Activated CD4-positive, alpha-beta T cell treated with anti-CD3 and anti-CD28 coated beads for 4 hours (primary cell): ENCODE data around the gene PRDM16.

Experiments used
- DNase-seq, 2 donors: peaks; one replicate each; pipeline ENCODE4 v3.0.0-alpha.2; 2020

The PRDM16 gene

DNA sequence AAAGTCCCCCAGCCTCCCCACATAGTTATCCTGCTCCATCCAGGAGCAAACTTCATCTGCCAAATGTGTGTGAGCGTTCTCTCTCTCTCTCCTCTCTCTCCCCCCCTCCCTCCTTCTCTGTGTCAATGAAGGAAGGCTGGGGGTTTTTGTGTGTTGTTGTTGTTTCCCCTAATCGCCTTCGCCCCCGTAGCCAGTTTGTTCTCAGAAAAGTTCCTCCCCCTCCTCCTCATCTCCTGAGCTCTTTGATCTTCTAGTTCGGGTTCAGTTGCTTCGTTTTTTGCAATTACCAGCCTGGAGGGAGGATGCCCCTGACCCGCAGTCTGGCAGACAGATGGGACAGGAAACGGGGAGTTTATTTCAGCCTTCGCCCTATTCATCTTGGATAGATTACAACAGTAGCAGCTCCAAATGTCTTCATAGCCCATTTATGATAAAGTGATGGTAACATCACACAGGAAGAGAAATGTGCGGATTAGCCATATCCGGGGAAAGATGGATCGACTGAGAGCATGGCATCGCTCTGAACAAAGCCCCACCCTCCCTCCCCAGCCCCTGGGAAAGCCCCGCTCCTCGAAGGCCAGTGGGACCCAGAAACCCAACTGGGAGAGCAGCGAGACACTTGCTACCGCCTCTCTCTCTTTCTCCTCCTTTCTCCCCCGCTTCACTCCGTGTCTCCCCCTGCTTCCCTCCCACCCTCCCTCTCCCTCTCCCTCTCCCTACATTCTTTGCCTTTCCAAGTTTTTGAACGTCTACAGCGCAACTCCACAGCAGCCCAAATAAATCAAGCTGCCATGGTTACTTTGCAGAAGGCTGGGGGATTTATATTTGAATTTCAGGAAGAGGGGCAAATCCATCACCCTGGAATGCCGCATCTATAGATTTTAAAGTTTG lies 245.7 kb downstream of the PRDM16 start:
- no peak for DNase-seq

DNA sequence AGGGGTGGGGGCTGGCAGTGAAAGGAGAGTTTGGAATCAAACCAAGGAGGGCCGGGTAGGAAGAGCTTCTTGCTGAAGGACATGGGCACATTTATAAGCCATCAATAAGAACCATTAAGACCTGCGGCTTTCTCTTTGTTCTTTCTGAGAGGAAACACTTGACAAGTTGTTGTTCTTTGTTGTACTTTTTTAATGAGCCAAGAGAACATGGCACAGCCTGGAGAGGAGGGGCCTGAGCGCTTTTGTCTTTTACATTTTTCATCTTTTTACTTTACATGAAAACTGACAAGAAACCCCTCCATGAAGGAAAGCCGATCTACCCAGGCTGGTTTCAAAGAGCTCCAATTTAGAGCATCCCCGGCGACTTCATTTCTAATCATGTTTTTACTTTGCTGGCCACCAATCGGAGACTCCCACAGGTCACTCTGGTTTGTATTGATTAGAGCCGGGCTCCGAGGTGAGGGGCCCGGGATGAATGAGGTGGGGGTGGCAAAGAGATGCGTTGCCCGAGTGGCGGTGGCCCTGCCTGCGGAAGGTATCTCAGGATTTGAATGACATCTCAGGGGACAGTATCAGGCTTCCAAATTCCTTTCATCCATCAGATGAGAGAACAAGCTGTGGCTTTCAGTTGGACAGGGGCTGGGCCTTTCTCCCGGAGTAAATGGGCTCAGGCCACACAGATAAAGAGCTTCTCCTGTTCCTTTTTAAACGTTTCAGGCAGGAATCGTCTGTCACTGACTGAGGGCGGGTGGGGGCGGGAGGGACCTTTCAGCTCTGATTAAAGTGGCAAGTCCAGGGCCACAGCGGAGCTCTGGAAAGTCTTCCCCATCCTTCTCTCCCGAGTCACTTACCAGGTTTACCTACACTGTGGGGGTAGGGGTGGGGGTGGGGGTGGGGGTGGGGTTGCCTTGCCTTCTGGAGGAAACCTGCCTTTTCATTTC lies 246.7 kb downstream of the PRDM16 start:
- no peak for DNase-seq

DNA sequence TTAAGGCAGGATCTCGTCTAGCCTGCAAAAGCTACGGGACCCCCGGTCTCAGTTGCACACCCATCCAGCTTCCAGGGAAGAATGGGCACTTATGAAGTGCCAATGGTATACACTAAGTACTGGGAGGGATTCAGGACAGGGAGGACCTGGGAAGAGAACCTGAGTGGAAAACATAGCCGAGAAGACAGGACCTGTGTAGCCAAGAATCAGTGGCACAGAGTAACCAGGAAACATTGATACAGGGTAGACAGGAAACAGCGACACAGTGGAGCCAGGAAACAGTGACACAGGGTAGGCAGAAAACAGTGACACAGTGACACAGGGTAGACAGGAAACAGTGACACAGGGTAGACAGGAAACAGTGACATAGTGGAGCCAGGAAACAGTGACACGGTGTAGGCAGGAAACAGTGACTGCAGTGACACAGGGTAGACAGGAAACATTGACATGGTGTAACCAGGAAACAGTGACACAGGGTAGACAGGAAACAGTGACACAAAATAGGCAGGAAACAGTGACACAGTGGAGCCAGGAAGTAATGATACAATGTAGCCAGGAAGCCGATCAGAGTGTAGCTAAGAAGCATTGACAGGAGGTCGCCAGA lies 247.4 kb downstream of the PRDM16 start:
- DNase-seq: no peak

GRCh38 chr1:3317456-3317855 lies 248.5 kb downstream of the PRDM16 start:
- DNase-seq: no peak

- no peak for DNase-seq
Measured at GRCh38 chr1:3318329-3318728, 249.3 kb downstream of the PRDM16 start.

DNA sequence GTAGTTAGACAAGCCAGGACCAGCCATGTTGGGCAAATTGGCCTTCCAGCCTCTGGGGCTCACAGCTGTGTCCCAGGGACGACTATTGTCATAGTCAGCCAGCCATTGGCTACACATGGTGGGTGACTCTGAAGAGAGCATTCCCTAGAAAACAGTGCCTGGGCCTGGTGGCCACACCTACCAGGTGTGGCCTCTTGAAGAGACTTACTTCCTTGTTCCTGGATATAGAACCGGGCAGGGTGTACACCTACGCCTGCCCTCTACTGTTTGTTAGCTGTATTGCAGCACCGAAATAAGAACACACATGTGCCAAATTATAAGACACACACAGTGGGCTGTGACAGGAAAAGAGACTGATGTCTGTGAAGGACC lies 250.9 kb downstream of the PRDM16 start:
- DNase-seq: no peak

GRCh38 chr1:3320246-3321152 lies 251.5 kb downstream of the PRDM16 start:
- no peak for DNase-seq

- no peak for DNase-seq
Measured at GRCh38 chr1:3321559-3322449, 252.8 kb downstream of the PRDM16 start.

DNA sequence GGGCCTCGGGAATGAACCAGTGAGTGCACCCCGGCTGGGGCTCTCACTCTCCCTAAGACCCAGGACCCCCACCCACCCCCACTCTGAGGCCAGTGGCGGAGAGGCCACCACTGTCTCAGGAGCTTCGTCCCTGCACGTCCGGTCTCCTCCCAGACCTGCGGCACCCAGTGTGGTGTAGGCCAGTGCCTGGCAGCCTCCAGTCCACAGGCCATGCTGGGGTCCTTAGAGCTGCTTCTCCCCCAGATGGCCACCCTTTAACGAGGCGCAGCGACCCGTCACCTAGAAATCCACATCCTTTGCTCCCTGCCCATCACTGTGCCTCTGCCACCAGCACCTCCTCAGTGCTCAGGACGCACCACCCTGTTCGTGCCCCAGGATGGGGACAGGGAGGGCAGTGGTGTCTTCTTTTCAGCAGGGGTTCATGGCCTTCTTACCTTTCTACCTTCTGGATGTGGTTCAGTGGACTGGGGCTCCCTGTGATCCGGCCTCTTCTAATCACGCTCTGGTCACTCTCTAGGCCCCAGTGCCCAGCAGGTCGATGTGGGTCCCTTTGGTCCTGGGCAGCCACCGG lies 253.5 kb downstream of the PRDM16 start:
- no peak for DNase-seq

GRCh38 chr1:3323021-3323795 lies 254.2 kb downstream of the PRDM16 start:
- no peak for DNase-seq

DNA sequence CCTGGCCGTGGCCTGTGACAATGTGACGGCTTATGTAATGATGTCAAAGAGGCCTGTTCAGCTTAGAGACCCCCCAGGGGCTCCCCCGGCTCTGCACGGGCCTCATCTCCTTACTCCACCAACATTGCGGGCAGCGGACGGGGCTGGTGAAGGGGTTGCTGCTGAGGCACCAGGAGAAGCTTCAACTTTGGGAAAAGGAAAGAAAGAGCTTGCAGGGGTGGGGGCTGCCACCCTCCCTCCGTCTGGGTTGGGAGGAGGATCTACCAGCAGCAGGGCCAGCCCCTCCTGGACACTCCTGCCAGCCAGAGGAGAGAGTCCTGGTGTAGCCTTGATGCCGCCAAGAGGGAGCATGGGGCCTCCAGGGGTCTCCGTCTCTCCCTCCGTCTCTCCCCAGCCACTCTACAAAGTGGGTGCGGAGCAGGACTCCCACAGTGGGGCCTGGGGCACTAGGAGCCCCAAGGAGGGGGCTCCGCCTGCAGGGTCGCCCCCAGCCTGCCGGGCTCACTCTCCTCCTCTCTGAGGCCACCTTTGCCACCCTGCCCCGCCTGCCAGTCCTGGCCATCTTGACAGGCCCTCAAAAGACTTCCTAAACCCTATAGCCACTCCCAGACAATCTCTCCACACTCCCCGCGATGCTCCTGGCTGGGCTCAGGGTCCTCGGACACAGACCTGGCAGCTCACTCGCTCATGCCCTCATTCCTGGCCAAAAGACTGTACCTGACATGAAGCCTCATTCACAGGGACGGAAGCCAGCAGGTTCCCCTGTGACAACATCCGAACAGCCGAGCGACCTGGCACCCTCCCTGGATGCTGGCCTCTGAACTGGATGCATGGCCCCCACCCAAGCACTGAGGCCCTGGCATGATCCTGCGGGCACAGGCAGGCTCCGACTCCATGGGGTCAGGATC lies 255.0 kb downstream of the PRDM16 start:
- DNase-seq: no peak

DNA sequence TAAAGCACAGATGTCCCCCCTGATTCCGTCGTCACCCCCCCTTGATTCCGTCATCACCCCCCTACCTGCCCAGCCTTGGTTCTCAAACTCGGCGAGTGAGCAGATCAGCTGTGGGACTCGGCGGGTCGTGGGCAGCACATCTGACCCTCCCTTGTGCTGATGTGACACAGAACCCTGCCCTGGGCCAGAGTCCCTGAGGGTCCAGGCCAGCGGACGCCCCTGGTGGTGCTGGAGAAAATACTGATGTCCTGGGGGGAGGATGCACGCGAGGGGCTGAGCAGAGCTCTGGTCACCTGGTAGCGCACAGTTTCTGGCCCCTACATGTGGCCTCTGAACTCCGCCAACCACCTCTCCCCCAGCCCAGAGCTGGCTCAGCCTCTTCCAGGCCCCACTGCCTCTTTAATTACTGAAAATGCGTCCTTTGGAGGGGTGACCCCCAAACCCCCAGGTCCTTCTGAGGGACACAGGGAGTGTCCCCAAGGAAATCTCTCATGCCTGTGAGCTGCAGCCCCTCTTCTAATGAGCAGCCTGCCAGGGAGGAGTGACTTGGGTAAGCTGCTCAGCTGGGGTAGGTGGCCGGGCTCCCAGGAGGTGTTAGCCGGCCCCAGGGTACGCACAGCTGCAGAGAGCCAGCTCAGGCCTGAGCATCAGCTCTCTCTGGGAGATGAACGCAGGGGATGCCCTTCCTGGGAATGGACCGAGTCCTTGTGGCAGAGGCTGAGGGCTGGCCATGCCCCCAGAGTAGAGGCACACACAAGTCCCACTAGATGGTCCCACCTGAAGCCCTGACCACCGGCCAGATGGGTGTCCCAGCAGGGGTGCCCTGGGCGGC lies 255.9 kb downstream of the PRDM16 start:
- DNase-seq: no peak

DNA sequence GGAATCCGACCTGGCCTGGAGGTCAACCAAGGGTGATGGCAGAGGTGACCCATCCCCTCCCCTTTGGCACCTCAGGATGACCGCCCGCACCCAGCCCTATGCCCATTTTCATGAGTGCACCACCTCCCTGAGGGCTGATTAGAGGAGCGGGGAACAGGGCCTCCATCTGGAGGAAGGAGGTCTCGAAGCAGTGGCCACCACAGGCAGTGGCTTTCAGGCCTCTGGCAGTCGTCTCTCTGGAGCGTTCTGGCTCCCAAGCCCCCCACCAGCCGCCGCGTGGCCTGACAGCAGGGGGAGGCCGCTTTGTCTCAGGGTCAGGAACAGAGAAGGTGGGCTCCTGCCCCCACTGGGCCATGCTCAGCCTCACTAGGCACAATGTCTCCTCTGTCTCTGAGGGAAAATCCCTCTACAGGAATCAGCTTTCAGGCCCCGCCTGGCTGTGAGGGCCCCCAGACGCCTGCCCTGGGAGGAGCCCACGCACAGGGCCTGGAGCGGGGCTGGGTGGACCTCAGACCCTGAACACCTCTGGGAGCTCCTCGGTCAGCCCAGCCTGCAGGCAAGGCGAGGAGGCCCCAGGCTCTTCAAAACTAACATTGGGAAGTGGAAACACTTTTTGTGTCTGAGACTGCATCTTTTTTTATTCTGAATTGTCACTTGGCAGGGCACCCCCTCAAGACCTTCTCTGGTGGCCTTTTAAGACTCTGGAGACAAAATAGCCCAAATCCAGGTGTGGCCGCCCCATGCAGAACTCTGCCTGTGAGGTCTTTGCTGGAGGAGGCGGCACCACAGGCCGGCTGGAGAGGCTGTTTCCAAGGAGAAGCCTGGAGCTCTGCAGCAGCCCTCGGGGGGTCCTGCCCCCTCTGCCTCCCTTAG lies 257.7 kb downstream of the PRDM16 start:
- no peak for DNase-seq

GRCh38 chr1:3327389-3327702 lies 258.3 kb downstream of the PRDM16 start:
- DNase-seq: no peak

GRCh38 chr1:3327936-3328590 lies 259.1 kb downstream of the PRDM16 start:
- DNase-seq: no peak

DNA sequence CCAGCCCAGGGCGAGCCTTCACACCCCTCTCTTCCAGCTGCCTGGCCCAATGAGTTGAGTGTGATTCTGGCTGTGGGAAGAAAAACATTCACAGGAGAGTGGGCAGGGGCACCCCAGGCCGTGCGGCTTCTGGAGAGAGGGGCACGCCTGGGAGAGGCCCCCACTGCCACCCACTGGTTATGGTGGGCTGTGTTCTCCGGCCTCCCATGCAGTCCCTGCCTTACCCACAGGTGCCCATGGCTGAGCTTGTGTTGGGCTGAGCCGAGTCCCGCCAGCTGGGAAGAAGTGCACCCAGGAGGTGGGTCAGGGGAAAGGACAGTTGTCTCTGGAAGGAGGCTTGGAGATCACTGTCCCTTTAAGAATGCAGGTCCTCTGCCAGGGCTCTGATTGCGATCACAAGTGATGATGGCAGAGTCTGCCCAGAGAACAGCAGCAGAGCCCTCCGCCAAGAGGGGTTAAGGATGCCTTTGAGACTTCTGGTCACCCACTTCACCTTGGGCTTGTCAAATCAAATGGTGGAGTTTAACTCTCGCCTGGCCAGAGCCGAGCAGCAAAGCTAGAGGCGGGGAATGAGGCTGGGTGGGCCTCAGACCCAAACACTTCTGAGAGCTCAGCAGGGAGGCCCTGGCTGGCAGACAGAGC lies 260.8 kb downstream of the PRDM16 start:
- DNase-seq: no peak
